ENCODE data around the gene NSFL1C. TPM values are rescaled to one million over a fixed set of nuclear protein-coding genes. Genes with fewer than 3 reads are reported as not detected.

Gene NSFL1C
- polyA plus RNA-seq, 1 of the 3 experiments (the other 2 are of a cell fraction): 45.9 TPM

DNA sequence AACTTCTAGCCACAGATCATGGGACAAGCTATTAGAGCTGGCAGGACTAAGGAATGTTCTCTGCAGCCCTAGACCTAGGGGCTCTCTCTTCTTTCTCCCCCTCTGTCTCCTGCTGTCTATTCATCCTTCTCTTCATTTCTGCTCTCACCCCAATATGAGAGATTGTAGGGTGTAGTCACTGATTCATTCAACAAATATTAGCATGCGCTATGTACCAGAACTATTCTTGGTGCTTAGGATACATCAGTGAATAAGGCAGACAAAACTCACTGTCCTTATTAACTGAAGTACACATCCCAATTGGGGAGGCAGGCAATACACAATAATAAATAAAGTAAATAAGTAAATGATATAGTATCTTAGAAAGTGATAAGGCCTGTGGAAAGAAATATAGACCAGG is 39.2 kb upstream of the NSFL1C start:
- H3K4me2 ChIP-seq: no peak overlapping the region
- H4K20me1 ChIP-seq (ENCODE audit: insufficient read depth): no peaks in the 10 kb centered on the region
- ChIA-PET POLR2A (no interaction called here), CTCF (interaction anchor here (1.6 kb wide), 1 partner anchor 16 kb away, joined by 4 read pairs; no protein-coding TSS in a partner anchor)
- H3K27ac ChIP-seq (ENCODE audit: low read depth in 2 of 2, low read length in 1 of 2): no peak overlapping the region
- H3K9ac ChIP-seq: no peak overlapping the region
- peaks cover 4% of the 10 kb centered on the region; the same call in 1 of the 2 replicates for H3K27me3 ChIP-seq (ENCODE audit: insufficient read depth)
- TF ChIP-seq EZH2phosphoT487 (IDR thresholded peaks at IDR 0.05; ENCODE audit: borderline replicate concordance, low read depth) (no peak), TCF12 (IDR thresholded peaks at IDR 0.05) (no peak), RCOR1 (IDR thresholded peaks at IDR 0.05; ENCODE audit: low read length) (no peak), MXI1 (IDR thresholded peaks at IDR 0.05; ENCODE audit: low read depth, low read length) (no peak)
- TF ChIP-seq, protein P1, sequence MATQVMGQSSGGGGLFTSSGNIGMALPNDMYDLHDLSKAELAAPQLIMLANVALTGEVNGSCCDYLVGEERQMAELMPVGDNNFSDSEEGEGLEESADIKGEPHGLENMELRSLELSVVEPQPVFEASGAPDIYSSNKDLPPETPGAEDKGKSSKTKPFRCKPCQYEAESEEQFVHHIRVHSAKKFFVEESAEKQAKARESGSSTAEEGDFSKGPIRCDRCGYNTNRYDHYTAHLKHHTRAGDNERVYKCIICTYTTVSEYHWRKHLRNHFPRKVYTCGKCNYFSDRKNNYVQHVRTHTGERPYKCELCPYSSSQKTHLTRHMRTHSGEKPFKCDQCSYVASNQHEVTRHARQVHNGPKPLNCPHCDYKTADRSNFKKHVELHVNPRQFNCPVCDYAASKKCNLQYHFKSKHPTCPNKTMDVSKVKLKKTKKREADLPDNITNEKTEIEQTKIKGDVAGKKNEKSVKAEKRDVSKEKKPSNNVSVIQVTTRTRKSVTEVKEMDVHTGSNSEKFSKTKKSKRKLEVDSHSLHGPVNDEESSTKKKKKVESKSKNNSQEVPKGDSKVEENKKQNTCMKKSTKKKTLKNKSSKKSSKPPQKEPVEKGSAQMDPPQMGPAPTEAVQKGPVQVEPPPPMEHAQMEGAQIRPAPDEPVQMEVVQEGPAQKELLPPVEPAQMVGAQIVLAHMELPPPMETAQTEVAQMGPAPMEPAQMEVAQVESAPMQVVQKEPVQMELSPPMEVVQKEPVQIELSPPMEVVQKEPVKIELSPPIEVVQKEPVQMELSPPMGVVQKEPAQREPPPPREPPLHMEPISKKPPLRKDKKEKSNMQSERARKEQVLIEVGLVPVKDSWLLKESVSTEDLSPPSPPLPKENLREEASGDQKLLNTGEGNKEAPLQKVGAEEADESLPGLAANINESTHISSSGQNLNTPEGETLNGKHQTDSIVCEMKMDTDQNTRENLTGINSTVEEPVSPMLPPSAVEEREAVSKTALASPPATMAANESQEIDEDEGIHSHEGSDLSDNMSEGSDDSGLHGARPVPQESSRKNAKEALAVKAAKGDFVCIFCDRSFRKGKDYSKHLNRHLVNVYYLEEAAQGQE (IDR thresholded peaks at IDR 0.05; ENCODE audit: low read depth, low read length): no peak
- TF ChIP-seq, protein P2, sequence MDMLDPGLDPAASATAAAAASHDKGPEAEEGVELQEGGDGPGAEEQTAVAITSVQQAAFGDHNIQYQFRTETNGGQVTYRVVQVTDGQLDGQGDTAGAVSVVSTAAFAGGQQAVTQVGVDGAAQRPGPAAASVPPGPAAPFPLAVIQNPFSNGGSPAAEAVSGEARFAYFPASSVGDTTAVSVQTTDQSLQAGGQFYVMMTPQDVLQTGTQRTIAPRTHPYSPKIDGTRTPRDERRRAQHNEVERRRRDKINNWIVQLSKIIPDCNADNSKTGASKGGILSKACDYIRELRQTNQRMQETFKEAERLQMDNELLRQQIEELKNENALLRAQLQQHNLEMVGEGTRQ (IDR thresholded peaks at IDR 0.05; ENCODE audit: borderline replicate concordance, low read depth, low read length): no peak
- TF ChIP-seq, protein P3, sequence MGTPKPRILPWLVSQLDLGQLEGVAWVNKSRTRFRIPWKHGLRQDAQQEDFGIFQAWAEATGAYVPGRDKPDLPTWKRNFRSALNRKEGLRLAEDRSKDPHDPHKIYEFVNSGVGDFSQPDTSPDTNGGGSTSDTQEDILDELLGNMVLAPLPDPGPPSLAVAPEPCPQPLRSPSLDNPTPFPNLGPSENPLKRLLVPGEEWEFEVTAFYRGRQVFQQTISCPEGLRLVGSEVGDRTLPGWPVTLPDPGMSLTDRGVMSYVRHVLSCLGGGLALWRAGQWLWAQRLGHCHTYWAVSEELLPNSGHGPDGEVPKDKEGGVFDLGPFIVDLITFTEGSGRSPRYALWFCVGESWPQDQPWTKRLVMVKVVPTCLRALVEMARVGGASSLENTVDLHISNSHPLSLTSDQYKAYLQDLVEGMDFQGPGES (IDR thresholded peaks at IDR 0.05; ENCODE audit: low read depth, low read length): no peak
- H2AFZ ChIP-seq (ENCODE audit: low read depth): no peak overlapping the region
- H3K4me3 ChIP-seq (ENCODE audit: low read depth in 2 of 2, low read length in 1 of 2): no peak overlapping the region
- no peaks in the 10 kb centered on the region for H3F3A ChIP-seq (replicated peaks; ENCODE audit: insufficient read depth)
- H3K79me2 ChIP-seq (ENCODE audit: insufficient read depth): no peaks in the 10 kb centered on the region
- no peaks in the 10 kb centered on the region for H3K9me3 ChIP-seq
- no peaks in the 10 kb centered on the region for H3K36me3 ChIP-seq (replicated peaks in 1 of 2; ENCODE audit: control insufficient read depth in 1 of 2, insufficient read depth in 2 of 2, low read length in 1 of 2)
- no peaks in the 10 kb centered on the region for H3K4me1 ChIP-seq (ENCODE audit: control insufficient read depth in 1 of 2, insufficient read depth in 2 of 2, low read depth in 1 of 2, low read length in 1 of 2)
- no peak for DNase-seq
- no peaks in the 10 kb centered on the region for H3K9me2 ChIP-seq
- WGBS (ENCODE audit: low lambda C conversion rate): 40% methylated on average over 1 of the region's 1 CpG

DNA sequence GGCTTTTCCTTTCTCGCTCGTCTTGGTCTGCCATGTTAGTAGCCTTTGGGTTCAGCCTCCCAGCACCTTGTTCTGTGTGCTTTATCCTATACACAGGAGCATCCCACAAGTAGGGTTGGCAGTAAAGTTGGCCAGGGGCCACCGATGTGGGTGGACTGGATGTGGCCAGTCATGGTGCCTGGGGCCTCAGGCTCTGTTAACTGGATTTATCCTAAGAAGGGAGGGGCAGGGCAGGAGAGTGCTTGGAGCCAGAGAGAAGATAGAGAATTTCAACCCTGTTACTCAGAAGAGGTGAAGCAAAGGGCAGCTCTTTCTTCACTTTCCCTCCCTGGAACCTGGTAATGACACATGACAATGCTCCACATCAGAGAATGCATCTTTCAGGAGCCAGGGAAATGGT is 38.7 kb upstream of the NSFL1C start:
- no peaks in the 10 kb centered on the region for H3K9me3 ChIP-seq
- TF ChIP-seq NFIC (IDR thresholded peaks at IDR 0.05; ENCODE audit: borderline replicate concordance): no peak
- TF ChIP-seq EP300 (IDR thresholded peaks at IDR 0.05; ENCODE audit: borderline replicate concordance in 1 of 2, low read depth in 1 of 2, low read length in 1 of 2): no peak
- no peak for TF ChIP-seq NRF1 (IDR thresholded peaks at IDR 0.05; ENCODE audit: low read depth, low read length)
- TF ChIP-seq CHD2 (IDR thresholded peaks at IDR 0.05; ENCODE audit: low read length, partially characterized antibody): no peak
- TF ChIP-seq RFX5 (IDR thresholded peaks at IDR 0.05; ENCODE audit: low read length): no peak
- TF ChIP-seq SMC3 (IDR thresholded peaks at IDR 0.05; ENCODE audit: low read depth, low read length): no peak
- no peak for TF ChIP-seq TEAD4 (IDR thresholded peaks at IDR 0.05; ENCODE audit: borderline replicate concordance, insufficient read depth)
- no peak for TF ChIP-seq TAF1 (IDR thresholded peaks at IDR 0.05; ENCODE audit: borderline replicate concordance, low read depth, low read length)
- no peak for TF ChIP-seq YY1 (IDR thresholded peaks at IDR 0.05; ENCODE audit: low read depth)
- TF ChIP-seq RAD21 (IDR thresholded peaks at IDR 0.05; ENCODE audit: low read length): no peak
- no peak for TF ChIP-seq GATA2 (CRISPR knock-in tag; IDR thresholded peaks at IDR 0.05)
- TF ChIP-seq, protein P4, sequence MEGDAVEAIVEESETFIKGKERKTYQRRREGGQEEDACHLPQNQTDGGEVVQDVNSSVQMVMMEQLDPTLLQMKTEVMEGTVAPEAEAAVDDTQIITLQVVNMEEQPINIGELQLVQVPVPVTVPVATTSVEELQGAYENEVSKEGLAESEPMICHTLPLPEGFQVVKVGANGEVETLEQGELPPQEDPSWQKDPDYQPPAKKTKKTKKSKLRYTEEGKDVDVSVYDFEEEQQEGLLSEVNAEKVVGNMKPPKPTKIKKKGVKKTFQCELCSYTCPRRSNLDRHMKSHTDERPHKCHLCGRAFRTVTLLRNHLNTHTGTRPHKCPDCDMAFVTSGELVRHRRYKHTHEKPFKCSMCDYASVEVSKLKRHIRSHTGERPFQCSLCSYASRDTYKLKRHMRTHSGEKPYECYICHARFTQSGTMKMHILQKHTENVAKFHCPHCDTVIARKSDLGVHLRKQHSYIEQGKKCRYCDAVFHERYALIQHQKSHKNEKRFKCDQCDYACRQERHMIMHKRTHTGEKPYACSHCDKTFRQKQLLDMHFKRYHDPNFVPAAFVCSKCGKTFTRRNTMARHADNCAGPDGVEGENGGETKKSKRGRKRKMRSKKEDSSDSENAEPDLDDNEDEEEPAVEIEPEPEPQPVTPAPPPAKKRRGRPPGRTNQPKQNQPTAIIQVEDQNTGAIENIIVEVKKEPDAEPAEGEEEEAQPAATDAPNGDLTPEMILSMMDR (IDR thresholded peaks at IDR 0.05): no peak
- TF ChIP-seq FOXM1 (IDR thresholded peaks at IDR 0.05; ENCODE audit: low read depth): no peak
- no peak for TF ChIP-seq MXI1 (IDR thresholded peaks at IDR 0.05; ENCODE audit: low read depth, low read length)
- no peaks in the 10 kb centered on the region for H4K20me1 ChIP-seq (ENCODE audit: insufficient read depth)
- no peak overlapping the region for H2AFZ ChIP-seq (ENCODE audit: low read depth)
- WGBS (ENCODE audit: low lambda C conversion rate): 22% methylated on average over 3 of the region's 3 CpGs
- H3K9me2 ChIP-seq: no peaks in the 10 kb centered on the region
- H3K4me3 ChIP-seq (ENCODE audit: low read depth in 2 of 2, low read length in 1 of 2): no peak overlapping the region
- no peaks in the 10 kb centered on the region for H3K79me2 ChIP-seq (ENCODE audit: insufficient read depth)
- H3K27ac ChIP-seq (ENCODE audit: low read depth in 2 of 2, low read length in 1 of 2): no peak overlapping the region
- no peak overlapping the region for H3K9ac ChIP-seq
- no peaks in the 10 kb centered on the region for H3K36me3 ChIP-seq (replicated peaks in 1 of 2; ENCODE audit: control insufficient read depth in 1 of 2, insufficient read depth in 2 of 2, low read length in 1 of 2)
- no peak overlapping the region for H3K4me2 ChIP-seq
- H3K27me3 ChIP-seq (ENCODE audit: insufficient read depth): peaks cover 6% of the 10 kb centered on the region; the same call in 1 of the 2 replicates
- POLR2A ChIA-PET: no interaction called here
- no peaks in the 10 kb centered on the region for H3F3A ChIP-seq (replicated peaks; ENCODE audit: insufficient read depth)
- DNase-seq: no peak
- CTCF ChIA-PET: interaction anchor here (1.9 to 3.8 kb wide), 3 partner anchors 15 to 38 kb away, joined by 5 to 31 read pairs (median 10); partner anchors contain the start of gene NSFL1C
- H3K4me1 ChIP-seq (ENCODE audit: control insufficient read depth in 1 of 2, insufficient read depth in 2 of 2, low read depth in 1 of 2, low read length in 1 of 2): no peaks in the 10 kb centered on the region
